OCI-LY3 (cell line): ENCODE measurements around the gene OR51D1.

Experiments
- H2AFZ ChIP-seq: fragments of 200-600, 300-600 bp; shearing (Covaris generic); 2 replicates; pipeline ENCODE4 v1.6.0; 2014; ENCODE audit warnings: antibody characterized with exemption, low read depth, low read length
- H3K27ac ChIP-seq: fragments of 200-600, 300-600 bp; sonication (generic); 2 replicates; pipeline ENCODE4 v1.5.1; 2014; ENCODE audit warnings: mild to moderate bottlenecking, low read length, moderate library complexity, mixed read lengths
- H3K27me3 ChIP-seq: fragments of 200-600, 300-600 bp; sonication (generic); 2 replicates; pipeline ENCODE4 v1.6.1; 2014; ENCODE audit warnings: low read depth, low read length, mixed read lengths
- H3K36me3 ChIP-seq: fragments of 200-600, 300-600 bp; sonication (generic); replicated peaks from 2 replicates; pipeline ENCODE3; 2014; ENCODE audit warnings: low read depth, low read length, mixed read lengths
- H3K4me1 ChIP-seq: fragments of 300-600, 200-600 bp; sonication (generic); 2 replicates; pipeline ENCODE4 v1.6.1; 2014; ENCODE audit warnings: low read length, mixed read lengths
- H3K4me2 ChIP-seq: fragments of 200-600, 300-600 bp; sonication (generic); 2 replicates; pipeline ENCODE4 v1.6.1; 2014; ENCODE audit warnings: low read length, mixed read lengths
- H3K4me3 ChIP-seq: fragments of 300-600, 200-600 bp; sonication (generic); 2 replicates; pipeline ENCODE4 v1.5.1; 2014; ENCODE audit warnings: antibody characterized with exemption, mild to moderate bottlenecking, low read length, moderate library complexity
- H3K79me2 ChIP-seq: fragments of 300-600, 200-600 bp; shearing (Covaris generic); 2 replicates; pipeline ENCODE4 v1.6.1; 2014; ENCODE audit warnings: mild to moderate bottlenecking, low read length, mixed read lengths
- H3K9ac ChIP-seq: fragments of 300-600, 200-600 bp; shearing (Covaris generic); 2 replicates; pipeline ENCODE4 v1.6.0; 2014; ENCODE audit warnings: mild to moderate bottlenecking, low read length, moderate library complexity
- H3K9me3 ChIP-seq: fragments of 200-600, 300-600 bp; shearing (Covaris generic); 2 replicates; pipeline ENCODE4 v1.6.1; 2014; ENCODE audit warnings: low read length, mixed read lengths; ENCODE audit not compliant: insufficient read depth
- H4K20me1 ChIP-seq: fragments of 200-600, 300-600 bp; sonication (generic); 2 replicates; pipeline ENCODE4 v1.6.1; 2016; ENCODE audit warnings: low read length, mixed read lengths; ENCODE audit not compliant: insufficient read depth
- EZH2phosphoT487 ChIP-seq: fragments of 200-600 bp; shearing (Covaris generic); IDR thresholded peaks from 2 replicates; pipeline ENCODE4 v1.6.1; 2018; ENCODE audit warnings: antibody characterized with exemption, mixed run types, low read depth
- TF ChIP-seq, protein P1 (sequence below): fragments of 200-600, 300-600 bp; sonication (generic); IDR thresholded peaks from 2 replicates; pipeline ENCODE4 v1.5.1; 2014; ENCODE audit warnings: antibody characterized with exemption, low read length, low read depth

Gene OR51D1

DNA sequence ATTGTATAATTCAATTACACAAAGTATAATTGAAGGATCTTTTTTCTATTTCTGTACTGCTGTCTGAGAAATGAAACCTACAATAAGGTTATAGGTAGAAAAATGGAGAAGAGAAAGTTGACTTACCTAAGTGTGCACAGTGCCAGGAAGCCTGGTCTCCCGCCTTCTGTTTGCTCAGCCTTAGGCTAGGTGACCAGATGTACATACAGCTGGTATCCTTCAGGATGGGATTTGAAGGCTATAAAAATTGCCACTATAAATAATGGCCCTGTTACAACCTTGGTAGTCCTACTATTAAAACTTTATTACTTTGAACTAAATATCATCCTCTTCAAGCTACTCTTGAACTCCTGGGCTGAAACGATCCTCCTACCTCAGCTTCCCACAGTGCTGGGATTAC lies 40.7 kb downstream of the OR51D1 start:
- no peak overlapping the region for H3K4me2 ChIP-seq
- H3K79me2 ChIP-seq = no peaks in the 10 kb centered on the region
- H3K9me3 ChIP-seq = no peaks in the 10 kb centered on the region
- no peaks in the 10 kb centered on the region for H3K36me3 ChIP-seq
- H3K4me1 ChIP-seq = peaks cover 7% of the 10 kb centered on the region
- no peak overlapping the region for H3K4me3 ChIP-seq
- H4K20me1 ChIP-seq = no peaks in the 10 kb centered on the region
- H2AFZ ChIP-seq = no peak overlapping the region
- no peak overlapping the region for H3K27ac ChIP-seq
- H3K9ac ChIP-seq = no peak overlapping the region
- TF ChIP-seq, protein P1, sequence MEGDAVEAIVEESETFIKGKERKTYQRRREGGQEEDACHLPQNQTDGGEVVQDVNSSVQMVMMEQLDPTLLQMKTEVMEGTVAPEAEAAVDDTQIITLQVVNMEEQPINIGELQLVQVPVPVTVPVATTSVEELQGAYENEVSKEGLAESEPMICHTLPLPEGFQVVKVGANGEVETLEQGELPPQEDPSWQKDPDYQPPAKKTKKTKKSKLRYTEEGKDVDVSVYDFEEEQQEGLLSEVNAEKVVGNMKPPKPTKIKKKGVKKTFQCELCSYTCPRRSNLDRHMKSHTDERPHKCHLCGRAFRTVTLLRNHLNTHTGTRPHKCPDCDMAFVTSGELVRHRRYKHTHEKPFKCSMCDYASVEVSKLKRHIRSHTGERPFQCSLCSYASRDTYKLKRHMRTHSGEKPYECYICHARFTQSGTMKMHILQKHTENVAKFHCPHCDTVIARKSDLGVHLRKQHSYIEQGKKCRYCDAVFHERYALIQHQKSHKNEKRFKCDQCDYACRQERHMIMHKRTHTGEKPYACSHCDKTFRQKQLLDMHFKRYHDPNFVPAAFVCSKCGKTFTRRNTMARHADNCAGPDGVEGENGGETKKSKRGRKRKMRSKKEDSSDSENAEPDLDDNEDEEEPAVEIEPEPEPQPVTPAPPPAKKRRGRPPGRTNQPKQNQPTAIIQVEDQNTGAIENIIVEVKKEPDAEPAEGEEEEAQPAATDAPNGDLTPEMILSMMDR = no peak
- no peak for TF ChIP-seq EZH2phosphoT487
- no peaks in the 10 kb centered on the region for H3K27me3 ChIP-seq

DNA sequence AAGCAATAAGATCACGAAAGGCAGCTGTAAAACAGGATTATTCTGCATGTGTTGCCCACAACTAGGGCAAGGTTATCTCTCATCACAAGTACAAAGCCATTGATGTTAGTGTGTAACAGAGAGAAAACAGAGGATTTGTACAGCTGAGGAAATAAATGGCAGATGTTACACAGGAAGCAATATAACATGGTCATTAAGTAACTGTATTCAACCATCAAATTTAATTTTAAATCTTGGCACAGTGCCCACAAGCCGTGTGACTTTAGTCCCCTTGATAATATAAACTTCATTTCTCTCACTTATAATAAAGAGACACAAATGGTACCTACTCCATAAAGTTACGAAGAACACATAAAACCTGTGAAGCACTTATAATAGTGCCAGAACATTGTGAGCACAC lies 43.1 kb downstream of the OR51D1 start:
- Histone ChIP-seq H3K4me1 (peaks cover 7% of the 10 kb centered on the region), H3K79me2 (no peaks in the 10 kb centered on the region), H3K27ac (no peak overlapping the region), H3K9me3 (no peaks in the 10 kb centered on the region), H3K4me2 (no peak overlapping the region), H2AFZ (no peak overlapping the region), H3K36me3 (no peaks in the 10 kb centered on the region), H3K4me3 (no peak overlapping the region), H3K27me3 (no peaks in the 10 kb centered on the region), H3K9ac (no peak overlapping the region), H4K20me1 (no peaks in the 10 kb centered on the region)
- TF ChIP-seq, protein P1 = no peak
- TF ChIP-seq EZH2phosphoT487 = no peak

DNA sequence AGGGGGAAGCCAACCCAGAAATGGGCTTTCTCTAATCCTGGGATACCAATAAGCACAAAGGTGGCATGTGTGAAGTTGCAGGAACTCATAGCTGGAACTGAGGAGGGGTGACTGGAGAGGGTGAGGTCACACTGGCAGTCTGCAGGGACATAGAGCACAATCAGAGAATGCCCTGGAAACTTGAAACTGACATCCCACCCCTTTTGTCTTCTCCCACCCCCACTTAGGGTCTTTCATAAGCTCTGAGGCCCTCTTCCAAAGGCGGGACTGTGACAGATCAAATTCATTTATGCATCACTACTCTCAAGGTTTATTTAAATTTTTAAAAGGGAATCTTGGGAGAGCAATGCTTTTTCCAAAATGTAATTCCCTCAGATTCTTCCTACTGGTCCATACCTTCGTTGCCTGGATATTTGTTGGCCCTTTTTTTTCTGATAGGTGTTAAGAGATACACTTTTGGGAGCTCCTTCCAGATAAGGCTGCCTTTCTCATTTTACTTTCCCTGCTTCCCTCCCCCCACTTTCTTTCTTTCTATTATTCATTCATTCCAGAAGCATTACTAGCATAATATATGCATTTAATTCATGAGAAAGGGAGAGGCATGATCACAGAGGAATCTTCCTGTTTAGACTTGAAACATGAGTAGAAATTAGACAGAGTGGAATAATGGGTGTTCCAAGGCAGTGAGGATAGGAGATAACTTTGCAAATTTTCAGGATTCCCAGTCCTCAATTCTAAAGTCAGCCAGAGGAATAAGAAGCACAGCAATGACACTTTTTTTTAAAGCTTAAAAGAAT lies 45.5 kb downstream of the OR51D1 start:
- H4K20me1 ChIP-seq = no peaks in the 10 kb centered on the region
- no peak overlapping the region for H3K9ac ChIP-seq
- no peaks in the 10 kb centered on the region for H3K36me3 ChIP-seq
- H3K9me3 ChIP-seq = no peaks in the 10 kb centered on the region
- H3K79me2 ChIP-seq = no peaks in the 10 kb centered on the region
- H2AFZ ChIP-seq = no peak overlapping the region
- peaks cover 3% of the 10 kb centered on the region; the same call in 1 of the 2 replicates for H3K4me1 ChIP-seq
- H3K4me3 ChIP-seq = no peak overlapping the region
- no peak overlapping the region for H3K27ac ChIP-seq
- no peak overlapping the region for H3K4me2 ChIP-seq
- TF ChIP-seq EZH2phosphoT487 = no peak
- TF ChIP-seq, protein P1 = no peak
- H3K27me3 ChIP-seq = no peaks in the 10 kb centered on the region

DNA sequence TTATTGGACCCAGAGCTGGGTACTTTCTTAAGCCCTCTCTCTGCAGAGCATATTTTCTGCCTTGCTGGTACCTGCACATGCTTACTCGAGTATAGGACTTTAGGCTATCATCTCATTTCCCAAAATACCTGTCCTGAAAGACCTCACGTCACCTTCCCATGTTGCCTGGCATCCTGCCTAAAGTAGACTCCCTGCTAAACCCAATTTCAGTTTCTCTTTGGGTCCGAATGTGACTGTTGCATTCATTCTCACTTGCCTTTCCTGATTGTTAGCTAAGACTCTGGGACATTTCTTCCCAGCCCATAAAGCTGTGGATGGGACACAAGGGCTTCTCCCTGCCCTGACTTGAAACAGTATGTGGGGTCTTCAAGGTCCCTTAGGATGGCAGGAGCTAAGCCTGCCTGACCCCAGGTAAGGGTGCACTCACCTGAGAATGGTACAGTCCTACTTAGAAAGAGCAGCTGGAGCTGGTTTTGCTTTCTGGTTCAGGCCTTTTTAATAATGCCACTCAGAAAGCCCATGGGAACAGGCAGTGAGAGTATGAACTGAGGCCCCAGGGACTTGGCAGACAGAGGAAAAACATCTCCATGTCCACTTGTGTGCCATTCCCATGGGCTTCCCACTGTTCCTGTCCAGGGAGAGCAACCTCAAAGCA lies 47.5 kb downstream of the OR51D1 start:
- no peaks in the 10 kb centered on the region for H3K27me3 ChIP-seq
- no peak for TF ChIP-seq EZH2phosphoT487
- TF ChIP-seq, protein P1 = no peak
- no peak overlapping the region for H3K4me3 ChIP-seq
- H3K36me3 ChIP-seq = no peaks in the 10 kb centered on the region
- H3K79me2 ChIP-seq = no peaks in the 10 kb centered on the region
- H3K4me1 ChIP-seq = no peaks in the 10 kb centered on the region
- no peak overlapping the region for H3K27ac ChIP-seq
- H3K9ac ChIP-seq = no peak overlapping the region
- no peaks in the 10 kb centered on the region for H4K20me1 ChIP-seq
- no peak overlapping the region for H3K4me2 ChIP-seq
- no peaks in the 10 kb centered on the region for H3K9me3 ChIP-seq
- no peak overlapping the region for H2AFZ ChIP-seq
